ENCODE measurements around the gene GLRX5.

- no peak for TF ChIP-seq CTCF (IDR thresholded peaks at IDR 0.05; ENCODE audit: insufficient read depth, low read length, poor library complexity, severe bottlenecking)
- TF ChIP-seq EZH2phosphoT487 (conservative IDR thresholded peaks at IDR 0.05; ENCODE audit: low read length), result no peak
These were observed 27.7 kb upstream of the GLRX5 start for GRCh38 chr14:95507174-95507573.
